K562 (cell line): ENCODE measurements around the gene NEXN. TPM values are rescaled to one million over a fixed set of nuclear protein-coding genes. Genes with fewer than 3 reads are reported as not detected.

ENCODE experiments used
- ATAC-seq: fragments of 200-7000 bp; cut with Tn5 transposase; 3 replicates; pipeline ENCODE4 v1.9.1; 2020; ENCODE audit warnings: moderate library complexity
- BruUV-seq: library from RNA; stranded (reverse); fragments of 400-500 nt; replicated peaks from 2 replicates; lab custom pipeline; 2021; lab: Mats Ljungman, UMichigan
- CTCF ChIA-PET: fragments of 300-600 bp; formaldehyde crosslinking; extraction: SDS; loops from one replicate; lab custom pipeline; 2021; ENCODE audit warnings: low intra/inter-chr PET ratio; lab: Yijun Ruan, JAX
- POLR2A ChIA-PET: fragments of 300-600, 350-650 bp; sonication (Branson Sonifier 250); formaldehyde crosslinking; extraction: SDS; loops from one replicate; lab custom pipeline; 2021; ENCODE audit warnings: antibody characterized with exemption, inconsistent platforms; lab: Yijun Ruan, JAX
- DNase-seq, 4 experiments: peaks; one replicate each; pipeline versions ENCODE4 v3.0.0 to v3.0.0-alpha.2; 2011 to 2018; ENCODE audit warnings: low spot score in 3 of 4, mixed read lengths in 3 of 4; ENCODE audit errors: extremely low read depth in 1 of 4
- FAIRE-seq: peaks from 2 replicates; lab custom pipeline; 2011; peaks lifted over from hg19 to GRCh38; lab: Jason Lieb, UNC
- H2AFZ ChIP-seq: 2 replicates; pipeline ENCODE4 v1.6.0; 2011; ENCODE audit warnings: low read depth, low read length, control low read depth, inconsistent platforms
- H3K27ac ChIP-seq: fragments of 200-600 bp; 3 replicates; pipeline ENCODE4 v1.8.0; 2011; ENCODE audit warnings: low read depth, mild to moderate bottlenecking, control low read depth, inconsistent platforms, low read length, moderate library complexity, mixed read lengths; ENCODE audit errors: extremely low read depth
- H3K27me3 ChIP-seq, 2 experiments: fragments of 300-600 bp in 1 of 2; 2 replicates in 1 of 2; 3 replicates in 1 of 2; pipeline versions ENCODE4 v1.6.0 to v1.8.0; 2011; ENCODE audit warnings: inconsistent platforms in 2 of 2, low read length in 2 of 2, mild to moderate bottlenecking in 1 of 2, mixed read lengths in 1 of 2, moderate library complexity in 1 of 2; ENCODE audit not compliant: control insufficient read depth in 2 of 2, insufficient read depth in 2 of 2
- H3K36me3 ChIP-seq: fragments of 300-600 bp; 3 replicates; pipeline ENCODE4 v1.8.0; 2011; ENCODE audit warnings: mild to moderate bottlenecking, low read length, inconsistent platforms; ENCODE audit not compliant: control insufficient read depth, insufficient read depth
- H3K4me1 ChIP-seq, 2 experiments: fragments of 200-600 bp in 1 of 2; replicated peaks in 1 of 2; 2 replicates in 1 of 2; 3 replicates in 1 of 2; pipeline versions ENCODE4 v1.5.1 to v1.8.0; 2011; ENCODE audit warnings: inconsistent platforms in 2 of 2, low read length in 2 of 2, mild to moderate bottlenecking in 1 of 2, mixed read lengths in 1 of 2, moderate library complexity in 1 of 2; ENCODE audit not compliant: control insufficient read depth in 2 of 2, insufficient read depth in 2 of 2
- H3K4me2 ChIP-seq: 2 replicates; pipeline ENCODE4 v1.6.1; 2011; ENCODE audit warnings: low read length, control low read depth, inconsistent platforms, mixed read lengths; ENCODE audit not compliant: insufficient read depth
- H3K4me3 ChIP-seq: fragments of 200-600 bp; sonication (generic), shearing (Covaris generic); 2 replicates; pipeline ENCODE4 v1.5.1; 2016; ENCODE audit warnings: control low read depth, inconsistent platforms
- H3K79me2 ChIP-seq: fragments of 200-600 bp; 3 replicates; pipeline ENCODE4 v1.8.0; 2011; ENCODE audit warnings: low read length, inconsistent platforms; ENCODE audit not compliant: control insufficient read depth, insufficient read depth
- H3K9ac ChIP-seq, 2 experiments: 2 replicates each; pipeline versions ENCODE4 v1.6.0 to v1.6.1; 2011; ENCODE audit warnings: low read depth in 2 of 2, low read length in 2 of 2, control low read depth in 1 of 2, inconsistent platforms in 1 of 2, mild to moderate bottlenecking in 1 of 2, mixed read lengths in 1 of 2; ENCODE audit not compliant: insufficient read depth in 1 of 2
- H3K9me1 ChIP-seq: one replicate; pipeline ENCODE4 v1.6.0; 2011; ENCODE audit warnings: inconsistent platforms, mild to moderate bottlenecking, low read length, moderate library complexity; ENCODE audit not compliant: control insufficient read depth, insufficient read depth
- H3K9me3 ChIP-seq: replicated peaks from 2 replicates; pipeline ENCODE4 v1.5.1; 2011; ENCODE audit warnings: low read depth, low read length, inconsistent platforms; ENCODE audit not compliant: control insufficient read depth, insufficient read depth
- H4K20me1 ChIP-seq: replicated peaks from 2 replicates; pipeline ENCODE4 v1.6.1; 2011; ENCODE audit warnings: low read length, inconsistent platforms, mixed read lengths; ENCODE audit not compliant: control insufficient read depth, insufficient read depth
- CBFA2T2 ChIP-seq: fragments of 450-650 bp; conservative IDR thresholded peaks from 2 replicates; pipeline ENCODE4 v1.6.1; 2017; ENCODE audit warnings: mild to moderate bottlenecking
- CREB3L1 ChIP-seq: fragments of 450-650 bp; IDR thresholded peaks from 2 replicates; pipeline ENCODE4 v1.6.1; 2014; ENCODE audit warnings: low read depth, mild to moderate bottlenecking, moderate library complexity, borderline replicate concordance
- GTF2F1 ChIP-seq: IDR thresholded peaks from 2 replicates; pipeline ENCODE4 v1.6.1; 2011; ENCODE audit warnings: low read depth, low read length, improper control_type of control experiment
- MIER1 ChIP-seq: fragments of 450-650 bp; IDR thresholded peaks from 2 replicates; pipeline ENCODE4 v1.6.1; 2016; ENCODE audit warnings: antibody characterized with exemption, mild to moderate bottlenecking, low read depth
- NELFE ChIP-seq: IDR thresholded peaks from 2 replicates; pipeline ENCODE4 v1.6.1; 2011; ENCODE audit warnings: mild to moderate bottlenecking; ENCODE audit not compliant: insufficient read depth, insufficient read length
- PRMT5 ChIP-seq: sonication (generic); formaldehyde crosslinking; IDR thresholded peaks from 2 replicates; pipeline ENCODE4 v1.5.0; 2020; ENCODE audit warnings: missing genetic modification reagents
- SIN3B ChIP-seq: fragments of 450-650 bp; IDR thresholded peaks from 2 replicates; pipeline ENCODE4 v1.6.1; 2017; ENCODE audit warnings: low read depth, mild to moderate bottlenecking, moderate library complexity
- TAF15 ChIP-seq: fragments of 200-400 bp; formaldehyde crosslinking; IDR thresholded peaks from 2 replicates; pipeline ENCODE4 v1.6.1; 2017; ENCODE audit warnings: mild to moderate bottlenecking, low read depth, low read length, moderate library complexity
- U2AF2 ChIP-seq: fragments of 200-400 bp; formaldehyde crosslinking; optimal IDR thresholded peaks from 2 replicates; pipeline ENCODE3; 2017; ENCODE audit warnings: low read depth, mild to moderate bottlenecking, low read length
- USF1 ChIP-seq: sonication (generic); formaldehyde crosslinking; IDR thresholded peaks from 2 replicates; pipeline ENCODE4 v1.9.0; 2022; ENCODE audit warnings: mild to moderate bottlenecking, missing genetic modification reagents
- ZBTB5 ChIP-seq: fragments of 450-650 bp; IDR thresholded peaks from 2 replicates; pipeline ENCODE4 v1.6.1; 2017; ENCODE audit warnings: antibody characterized with exemption
- ZMIZ1 ChIP-seq, 2 experiments: fragments of 150-350 bp in 1 of 2; IDR thresholded peaks; 2 replicates each; pipeline ENCODE4 v1.6.1; 2012 to 2016; ENCODE audit warnings: low read depth in 2 of 2, low read length in 2 of 2, mild to moderate bottlenecking in 1 of 2, moderate library complexity in 1 of 2
- ZNF232 ChIP-seq: sonication (generic); formaldehyde crosslinking; IDR thresholded peaks from 2 replicates; pipeline ENCODE4 v1.8.0; 2022; ENCODE audit warnings: mild to moderate bottlenecking, missing genetic modification reagents
- in situ Hi-C: fragments of 300-500 bp; cut with MboI; formaldehyde crosslinking; loops from 4 replicates; pipeline ENCODE4 v1.15.0; 2018; ENCODE audit warnings: inconsistent platforms, mixed read lengths
- intact Hi-C: fragments of 100-400 bp; cut with micrococcal nuclease; formaldehyde crosslinking; loops from 2 replicates; pipeline ENCODE4 v1.14.2; 2022
- polyA plus RNA-seq, 8 experiments: library from polyadenylated mRNA; depleted of rRNA in 4 of 8; stranded (reverse) in 5 of 8; unstranded in 3 of 8; fragments of >200 nt; fragmentation: Nextera tagmentation in 2 of 8; fragmentation: Illumina TruSeq in 1 of 8; extraction: Ambion mirVana in 2 of 8; extraction: Trizol in 1 of 8; gene quantifications; 2 replicates each; pipeline versions ENCODE4 v1.2.1 to v1.2.3, GENCODE V29; 2011 to 2014; ENCODE audit warnings: inconsistent platforms in 1 of 8, missing spikeins in 1 of 8
- total RNA-seq, 7 experiments: library from RNA; depleted of rRNA in 6 of 7; stranded (reverse); fragments of >200 nt in 6 of 7; fragmentation: Illumina TruSeq in 2 of 7; extraction: Trizol in 2 of 7; gene quantifications; 2 replicates each; pipeline versions ENCODE4 v1.2.1 to v1.2.3, GENCODE V29; 2011 to 2021; ENCODE audit warnings: low replicate concordance in 1 of 7

NEXN gene
- total and polyA plus RNA-seq, 9 of the 15 experiments (the other 6 are each of a cell fraction or from before 2014, with no cell fraction given) = 0.18 to 1.8 (median 0.76) TPM

GRCh38 chr1:77950873-77951272, 62.4 kb downstream of the NEXN start:
- Histone ChIP-seq H3K9me1 (no peaks in the 10 kb centered on the region), H3K79me2 (peaks cover 16% of the 10 kb centered on the region; the same call in 1 of the 3 replicates), H3K36me3 (peaks cover 98% of the 10 kb centered on the region), H3K27me3 (no peaks in the 10 kb centered on the region), H2AFZ (no peak overlapping the region), H3K9me3 (no peaks in the 10 kb centered on the region), H3K27ac (no peak overlapping the region)
- intact Hi-C loops = no loop called here
- DNase-seq (no peak), ATAC-seq (no peak), FAIRE-seq (no peak)
- in situ Hi-C loops = no loop called here
- CTCF ChIA-PET = no interaction called here
- no peak for TF ChIP-seq PRMT5
- no peak for TF ChIP-seq TAF15
- TF ChIP-seq GTF2F1 = no peak
- TF ChIP-seq USF1 (CRISPR knock-in tag) = no peak
- no peak for TF ChIP-seq ZBTB5
- no peak for TF ChIP-seq U2AF2
- no peak for TF ChIP-seq MIER1
- TF ChIP-seq ZMIZ1 (IDR thresholded peaks at IDR 0.05; ENCODE audit: low read depth in 2 of 2, low read length in 2 of 2) = no peak
- no peak for TF ChIP-seq CBFA2T2
- TF ChIP-seq CREB3L1 = no peak
- TF ChIP-seq NELFE = no peak
- no peak for TF ChIP-seq SIN3B
- TF ChIP-seq ZNF232 (CRISPR knock-in tag) = no peak
- TF ChIP-seq, all 486 proteins: peak for 0
- no peaks in the 10 kb centered on the region for H3K4me1 ChIP-seq
- H4K20me1 ChIP-seq = no peaks in the 10 kb centered on the region
- POLR2A ChIA-PET = interaction anchor here (0.6 to 1.7 kb wide), 5 partner anchors 9 to 27 kb away, joined by 3 to 4 read pairs (median 3); no protein-coding TSS in a partner anchor
- no peak overlapping the region for H3K4me3 ChIP-seq
- H3K9ac ChIP-seq = no peak overlapping the region
- no peak overlapping the region for H3K4me2 ChIP-seq
- BruUV-seq = no TSS peak
